ENCODE data around the gene PKP4.

DNA sequence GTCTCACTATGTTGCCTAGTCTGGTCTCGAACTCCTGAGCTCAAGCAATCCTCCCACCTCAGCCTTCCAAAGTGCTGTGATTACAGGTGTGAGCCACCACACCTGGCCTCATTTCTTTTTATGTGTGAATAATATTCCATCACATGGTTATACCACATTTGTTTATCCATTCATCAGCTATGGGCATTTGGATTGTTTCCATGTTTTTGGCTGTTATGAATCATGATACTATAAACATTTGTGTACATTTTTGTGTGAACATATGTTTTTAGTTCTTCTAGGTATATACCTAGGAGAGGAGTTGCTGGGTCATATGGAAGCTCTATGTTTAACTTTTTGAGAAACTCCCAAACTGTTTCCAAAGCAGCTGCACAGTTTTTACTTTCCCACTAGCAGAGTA, 24.4 kb downstream of the PKP4 start:
- TF ChIP-seq POLR2A (conservative IDR thresholded peaks at IDR 0.05) (no peak), SP1 (CRISPR knock-in tag; IDR thresholded peaks at IDR 0.05) (no peak), HEY1 (CRISPR knock-in tag; IDR thresholded peaks at IDR 0.05; ENCODE audit: borderline replicate concordance) (no peak), POLR2AphosphoS2 (IDR thresholded peaks at IDR 0.05; ENCODE audit: low read length) (no peak), CHD4 (IDR thresholded peaks at IDR 0.05; ENCODE audit: insufficient read depth, insufficient replicate concordance, low read depth, low read length, poor library complexity, severe bottlenecking) (no peak), TAF7 (tag; IDR thresholded peaks at IDR 0.05) (no peak), SREBF2 (CRISPR knock-in tag; IDR thresholded peaks at IDR 0.05) (no peak)
- TF ChIP-seq, protein P1, sequence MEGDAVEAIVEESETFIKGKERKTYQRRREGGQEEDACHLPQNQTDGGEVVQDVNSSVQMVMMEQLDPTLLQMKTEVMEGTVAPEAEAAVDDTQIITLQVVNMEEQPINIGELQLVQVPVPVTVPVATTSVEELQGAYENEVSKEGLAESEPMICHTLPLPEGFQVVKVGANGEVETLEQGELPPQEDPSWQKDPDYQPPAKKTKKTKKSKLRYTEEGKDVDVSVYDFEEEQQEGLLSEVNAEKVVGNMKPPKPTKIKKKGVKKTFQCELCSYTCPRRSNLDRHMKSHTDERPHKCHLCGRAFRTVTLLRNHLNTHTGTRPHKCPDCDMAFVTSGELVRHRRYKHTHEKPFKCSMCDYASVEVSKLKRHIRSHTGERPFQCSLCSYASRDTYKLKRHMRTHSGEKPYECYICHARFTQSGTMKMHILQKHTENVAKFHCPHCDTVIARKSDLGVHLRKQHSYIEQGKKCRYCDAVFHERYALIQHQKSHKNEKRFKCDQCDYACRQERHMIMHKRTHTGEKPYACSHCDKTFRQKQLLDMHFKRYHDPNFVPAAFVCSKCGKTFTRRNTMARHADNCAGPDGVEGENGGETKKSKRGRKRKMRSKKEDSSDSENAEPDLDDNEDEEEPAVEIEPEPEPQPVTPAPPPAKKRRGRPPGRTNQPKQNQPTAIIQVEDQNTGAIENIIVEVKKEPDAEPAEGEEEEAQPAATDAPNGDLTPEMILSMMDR (IDR thresholded peaks at IDR 0.05 in 2 of 3, conservative IDR thresholded peaks at IDR 0.05 in 1 of 3; ENCODE audit: insufficient read depth in 2 of 3, low read depth in 1 of 3, low read length in 3 of 3): no peak
